Measurements from ENCODE around the gene PSKH1.

The PSKH1 gene

DNA sequence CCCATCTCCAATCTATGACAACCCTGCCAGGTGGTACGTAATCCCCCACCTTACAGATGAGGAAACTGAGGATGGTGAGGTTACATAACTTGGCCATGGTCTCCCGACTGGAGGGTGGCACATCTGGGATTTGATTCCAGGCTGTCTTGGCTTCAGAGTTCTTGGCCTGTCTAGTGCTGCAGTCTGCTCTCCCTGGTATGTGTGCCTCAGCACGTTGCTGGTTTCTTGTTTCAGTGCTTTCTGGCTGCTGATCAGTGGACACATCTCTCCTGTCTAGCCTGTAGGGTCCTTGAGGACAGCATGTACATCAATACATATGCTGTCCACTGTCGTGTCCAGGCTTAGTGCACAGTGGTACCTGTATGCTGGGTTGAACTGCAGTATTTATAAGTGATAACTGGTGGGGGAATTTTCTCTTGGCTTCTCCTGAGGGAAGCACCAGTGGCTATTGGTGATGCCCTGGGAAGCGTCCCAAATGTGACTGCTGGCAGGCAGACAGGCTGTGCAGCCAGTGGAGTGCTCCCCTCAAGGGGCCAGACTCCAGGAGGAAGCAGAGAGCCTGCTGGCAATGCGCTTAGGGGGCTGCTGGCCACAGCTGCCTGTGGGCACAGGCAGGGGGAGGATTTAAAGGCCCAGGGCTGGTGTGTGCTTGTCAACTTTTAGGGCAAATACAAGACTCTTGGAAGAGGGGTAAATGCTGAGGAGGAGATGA lies 24.2 kb downstream of the PSKH1 start:
- no peak overlapping the region for H3K4me3 ChIP-seq (ENCODE audit: low read depth, low read length)
- no peak for DNase-seq (ENCODE audit: low read depth)

DNA sequence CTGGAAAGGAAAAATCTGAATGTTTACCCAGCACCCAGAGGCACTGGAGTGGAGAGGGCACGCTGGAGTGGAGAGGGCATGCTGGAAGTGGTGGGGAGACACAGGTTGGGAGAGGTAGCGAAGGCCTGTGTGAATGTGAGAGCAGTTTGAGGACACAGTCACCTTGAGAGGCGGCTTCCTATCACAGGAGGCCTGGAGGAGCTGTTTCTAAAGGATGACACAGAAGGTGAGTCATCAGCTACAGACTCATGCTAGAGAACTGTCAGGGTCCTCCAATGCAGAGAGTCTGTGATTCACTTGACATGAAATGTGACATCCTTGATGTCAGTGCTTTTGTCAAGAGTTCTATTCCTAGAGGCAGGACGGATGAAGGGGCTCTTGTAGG lies 24.8 kb downstream of the PSKH1 start:
- H3K4me3 ChIP-seq (ENCODE audit: low read depth, low read length): no peak overlapping the region

GRCh38 chr16:67919622-67920221 lies 26.7 kb downstream of the PSKH1 start:
- DNase-seq (ENCODE audit: low read depth): no peak
- H3K4me3 ChIP-seq (ENCODE audit: low read depth, low read length): no peak overlapping the region

More for the DNA sequence above, 24.8 kb downstream of the PSKH1 start:
- DNase-seq (ENCODE audit: low read depth): peak; percentile 56

- DNase-seq (ENCODE audit: low read depth): no peak
- H3K4me3 ChIP-seq (ENCODE audit: low read depth, low read length): no peak overlapping the region
Measured at GRCh38 chr16:67922221-67922620, 29.2 kb downstream of the PSKH1 start.

DNA sequence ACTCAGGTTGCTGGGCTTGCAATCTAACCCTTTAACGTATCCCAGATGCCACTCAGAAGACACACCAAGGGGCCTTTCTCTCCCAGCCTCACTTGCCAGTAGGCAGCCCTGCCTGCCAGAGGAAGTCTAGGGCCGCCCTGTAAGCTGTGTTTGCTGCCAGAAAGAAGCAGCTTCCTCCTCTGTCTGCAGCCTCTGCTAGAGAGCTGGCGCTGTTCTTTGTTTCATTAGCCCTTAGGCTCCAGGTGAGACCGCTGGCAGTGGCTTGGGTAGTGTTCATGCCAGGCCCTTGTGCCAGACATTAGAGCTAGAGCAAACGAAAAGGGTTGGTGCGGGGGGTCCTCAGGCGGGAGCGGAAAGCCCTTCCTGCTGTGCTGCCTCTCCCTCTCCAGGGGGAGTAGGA lies 29.7 kb downstream of the PSKH1 start:
- DNase-seq (ENCODE audit: low read depth): no peak
- no peak overlapping the region for H3K4me3 ChIP-seq (ENCODE audit: low read depth, low read length)

DNA sequence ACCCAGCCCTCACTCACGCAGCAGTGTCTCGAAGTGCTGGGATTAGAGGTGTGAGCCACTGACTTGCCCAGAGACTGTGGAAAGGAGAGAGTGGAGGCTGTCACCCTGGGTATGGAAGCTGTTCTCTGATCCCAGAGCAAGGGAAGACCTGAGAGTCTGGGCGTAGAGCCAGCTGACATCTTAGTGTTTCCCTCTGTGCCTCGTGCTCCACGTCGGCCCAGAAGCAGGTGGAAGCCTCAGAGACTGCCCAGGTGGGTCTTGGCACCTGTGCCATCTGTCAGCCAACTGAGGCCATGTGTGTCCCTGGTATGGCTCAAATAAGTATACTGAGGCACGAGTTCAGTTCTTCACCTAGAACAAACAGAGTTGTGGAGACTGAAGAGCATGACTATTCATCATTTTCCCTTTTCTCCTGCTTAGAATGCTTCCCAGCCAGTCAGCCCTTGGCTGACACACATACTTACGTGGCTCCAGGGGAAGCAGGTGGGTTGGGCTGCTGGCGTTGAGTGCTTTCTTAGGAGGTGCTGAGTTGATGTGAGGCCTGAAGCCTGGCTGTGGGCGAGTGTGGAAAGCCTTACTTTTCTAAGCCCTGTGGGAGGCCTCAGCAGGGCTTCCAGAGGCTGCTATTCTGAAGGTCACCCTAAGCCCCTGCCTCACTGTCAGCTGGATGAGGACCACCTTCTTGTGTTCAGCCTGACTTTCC lies 30.5 kb downstream of the PSKH1 start:
- no peak for DNase-seq (ENCODE audit: low read depth)
- H3K4me3 ChIP-seq (ENCODE audit: low read depth, low read length): no peak overlapping the region

DNA sequence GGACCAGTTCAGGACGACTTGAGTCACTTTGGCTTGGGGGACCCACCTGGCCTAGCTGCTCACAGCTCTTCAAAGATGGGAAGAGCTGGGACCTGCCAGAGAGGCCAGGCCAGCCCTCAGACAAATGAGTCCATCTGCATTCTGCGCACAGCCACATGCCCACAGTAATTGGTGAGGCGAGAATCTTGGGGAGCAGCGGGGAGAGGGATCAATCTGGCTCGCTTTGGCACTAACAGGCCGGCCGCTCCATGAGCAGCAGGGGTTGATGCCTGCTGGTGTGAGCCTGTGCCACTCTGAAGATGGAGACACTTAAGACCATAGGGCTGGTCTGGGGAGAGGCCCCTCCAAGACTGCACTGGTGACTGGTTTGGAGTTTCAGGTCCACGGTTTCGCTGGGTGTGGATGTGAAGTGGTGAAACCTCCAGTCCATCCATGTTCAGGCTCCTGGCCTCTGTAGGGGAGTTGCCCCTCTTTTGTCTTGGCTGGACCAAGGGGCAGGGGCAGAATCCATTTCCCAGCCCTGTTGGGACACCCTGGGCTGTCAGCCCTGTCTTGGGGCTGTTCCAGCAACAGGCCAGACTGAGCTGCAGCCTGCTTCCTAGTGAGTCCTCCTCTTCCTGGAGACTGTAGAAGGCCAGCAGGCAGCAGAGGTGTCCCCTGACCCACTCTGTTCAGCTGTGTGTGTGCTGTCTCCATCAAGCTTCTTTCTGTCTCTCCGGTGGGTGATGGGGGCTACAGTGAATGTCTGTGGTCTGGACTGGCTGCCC lies 31.3 kb downstream of the PSKH1 start:
- no peak overlapping the region for H3K4me3 ChIP-seq (ENCODE audit: low read depth, low read length)
- no peak for DNase-seq (ENCODE audit: low read depth)

GRCh38 chr16:67926181-67926750 lies 33.2 kb downstream of the PSKH1 start:
- no peak for DNase-seq (ENCODE audit: low read depth)
- no peak overlapping the region for H3K4me3 ChIP-seq (ENCODE audit: low read depth, low read length)

- DNase-seq (ENCODE audit: low read depth): no peak
- no peak overlapping the region for H3K4me3 ChIP-seq (ENCODE audit: low read depth, low read length)
Measured at GRCh38 chr16:67927131-67927941, 34.3 kb downstream of the PSKH1 start.

DNA sequence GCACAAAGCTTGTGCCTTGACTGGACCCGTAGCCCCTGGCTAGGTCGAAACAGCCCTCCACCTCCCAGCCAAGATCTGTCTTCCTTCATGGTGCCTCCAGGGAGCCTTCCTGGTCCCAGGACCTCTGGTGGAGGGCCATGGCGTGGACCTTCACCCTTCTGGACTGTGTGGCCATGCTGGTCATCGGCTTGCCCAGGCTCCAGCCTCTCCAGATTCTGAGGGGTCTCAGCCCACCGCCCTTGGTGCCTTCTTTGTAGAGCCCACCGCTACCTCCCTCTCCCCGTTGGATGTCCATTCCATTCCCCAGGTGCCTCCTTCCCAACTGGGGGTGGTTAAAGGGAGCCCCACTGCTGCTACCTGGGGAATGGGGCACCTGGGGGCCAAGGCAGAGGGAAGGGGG lies 35.1 kb downstream of the PSKH1 start:
- DNase-seq (ENCODE audit: low read depth): no peak
- H3K4me3 ChIP-seq (ENCODE audit: low read depth, low read length): no peak overlapping the region

- no peak for DNase-seq (ENCODE audit: low read depth)
- H3K4me3 ChIP-seq (ENCODE audit: low read depth, low read length): no peak overlapping the region
Measured at GRCh38 chr16:67928561-67929364, 35.7 kb downstream of the PSKH1 start.

GRCh38 chr16:67930191-67930590 lies 37.1 kb downstream of the PSKH1 start:
- no peak overlapping the region for H3K4me3 ChIP-seq (ENCODE audit: low read depth, low read length)
- no peak for DNase-seq (ENCODE audit: low read depth)

DNA sequence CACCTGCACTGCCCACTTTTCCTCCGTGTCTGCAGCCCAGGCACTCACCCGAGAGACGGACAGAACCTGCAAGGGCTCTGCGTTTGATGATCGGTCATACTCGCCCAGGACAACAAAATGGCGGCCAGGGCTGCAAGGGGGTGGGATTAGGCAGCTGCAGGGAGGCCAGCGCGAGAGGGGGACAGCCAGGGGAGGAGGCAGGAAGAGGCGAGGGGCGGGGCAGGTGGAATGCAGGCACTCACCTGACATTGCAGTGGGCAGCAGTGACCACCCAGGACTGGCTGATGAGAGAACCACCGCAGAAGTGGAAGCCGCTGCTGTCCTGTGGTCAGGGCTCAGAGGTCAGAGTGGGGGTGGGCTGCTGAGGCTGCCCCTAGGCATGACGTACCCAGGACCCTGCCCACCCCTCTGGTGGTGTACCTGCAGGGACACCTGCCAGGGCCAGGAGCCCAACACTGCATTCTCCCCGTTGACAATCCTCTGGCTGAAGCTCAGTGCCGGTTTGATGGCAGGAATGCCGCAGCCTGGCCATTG lies 37.7 kb downstream of the PSKH1 start:
- DNase-seq (ENCODE audit: low read depth): no peak
- no peak overlapping the region for H3K4me3 ChIP-seq (ENCODE audit: low read depth, low read length)

- no peak within 1 kb of the TSS for H3K4me3 ChIP-seq (ENCODE audit: low read depth, low read length)
- DNase-seq (ENCODE audit: low read depth): no peak
Measured at GRCh38 chr16:67931712-67932461, 38.8 kb downstream of the PSKH1 start, which contains the start of gene CTRL. Gene CTRL (minus strand): TSS chr16:67931862. CDS start chr16:67931852, 10 bp downstream.

DNA sequence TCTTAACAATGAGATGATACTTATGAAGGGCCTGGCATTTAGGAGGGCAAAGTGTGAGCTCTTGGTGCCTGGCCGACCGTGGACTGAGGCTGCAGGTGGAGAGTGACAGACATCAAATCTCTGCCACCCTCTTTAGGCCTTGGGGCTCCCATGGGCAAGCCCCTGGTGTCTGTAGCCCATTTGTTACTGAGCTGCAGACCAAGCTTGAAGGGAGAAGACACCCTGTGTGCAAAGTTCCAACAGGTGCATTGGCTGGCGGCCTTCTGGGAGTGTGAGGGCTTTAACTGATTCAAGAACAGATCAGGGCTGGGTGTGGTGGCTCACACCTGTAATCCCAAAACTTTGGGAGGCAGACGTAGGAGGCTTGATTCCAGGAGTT lies 39.4 kb downstream of the PSKH1 start:
- no peak for DNase-seq (ENCODE audit: low read depth)
- no peak overlapping the region for H3K4me3 ChIP-seq (ENCODE audit: low read depth, low read length)

- DNase-seq (ENCODE audit: low read depth): no peak
- H3K4me3 ChIP-seq (ENCODE audit: low read depth, low read length): no peak overlapping the region
Measured at GRCh38 chr16:67933805-67934204, 40.8 kb downstream of the PSKH1 start.
